K562 (cell line): ENCODE data around the gene CDHR2. TPM values are rescaled to one million over a fixed set of nuclear protein-coding genes. Genes with fewer than 3 reads are reported as not detected.
A peak's percentile ranks its signal among the peaks of the same experiment; 100 is the strongest.

Source experiments
- ATAC-seq: fragments of 200-7000 bp; cut with Tn5 transposase; 3 replicates; pipeline ENCODE4 v1.9.1; 2020; ENCODE audit warnings: moderate library complexity
- BruUV-seq: library from RNA; stranded (reverse); fragments of 400-500 nt; replicated peaks from 2 replicates; lab custom pipeline; 2021; lab: Mats Ljungman, UMichigan
- CTCF ChIA-PET: fragments of 300-600 bp; formaldehyde crosslinking; extraction: SDS; loops from one replicate; lab custom pipeline; 2021; ENCODE audit warnings: low intra/inter-chr PET ratio; lab: Yijun Ruan, JAX
- POLR2A ChIA-PET: fragments of 300-600, 350-650 bp; sonication (Branson Sonifier 250); formaldehyde crosslinking; extraction: SDS; loops from one replicate; lab custom pipeline; 2021; ENCODE audit warnings: antibody characterized with exemption, inconsistent platforms; lab: Yijun Ruan, JAX
- DNase-seq, 4 experiments: peaks; one replicate each; pipeline versions ENCODE4 v3.0.0 to v3.0.0-alpha.2; 2011 to 2018; ENCODE audit warnings: low spot score in 3 of 4, mixed read lengths in 3 of 4; ENCODE audit errors: extremely low read depth in 1 of 4
- FAIRE-seq: peaks from 2 replicates; lab custom pipeline; 2011; peaks lifted over from hg19 to GRCh38; lab: Jason Lieb, UNC
- H2AFZ ChIP-seq: 2 replicates; pipeline ENCODE4 v1.6.0; 2011; ENCODE audit warnings: low read depth, low read length, control low read depth, inconsistent platforms
- H3K27ac ChIP-seq: fragments of 200-600 bp; 3 replicates; pipeline ENCODE4 v1.8.0; 2011; ENCODE audit warnings: low read depth, mild to moderate bottlenecking, control low read depth, inconsistent platforms, low read length, moderate library complexity, mixed read lengths; ENCODE audit errors: extremely low read depth
- H3K27me3 ChIP-seq, 2 experiments: fragments of 300-600 bp in 1 of 2; 2 replicates in 1 of 2; 3 replicates in 1 of 2; pipeline versions ENCODE4 v1.6.0 to v1.8.0; 2011; ENCODE audit warnings: inconsistent platforms in 2 of 2, low read length in 2 of 2, mild to moderate bottlenecking in 1 of 2, mixed read lengths in 1 of 2, moderate library complexity in 1 of 2; ENCODE audit not compliant: control insufficient read depth in 2 of 2, insufficient read depth in 2 of 2
- H3K36me3 ChIP-seq: fragments of 300-600 bp; 3 replicates; pipeline ENCODE4 v1.8.0; 2011; ENCODE audit warnings: mild to moderate bottlenecking, low read length, inconsistent platforms; ENCODE audit not compliant: control insufficient read depth, insufficient read depth
- H3K4me1 ChIP-seq, 2 experiments: fragments of 200-600 bp in 1 of 2; replicated peaks in 1 of 2; 2 replicates in 1 of 2; 3 replicates in 1 of 2; pipeline versions ENCODE4 v1.5.1 to v1.8.0; 2011; ENCODE audit warnings: inconsistent platforms in 2 of 2, low read length in 2 of 2, mild to moderate bottlenecking in 1 of 2, mixed read lengths in 1 of 2, moderate library complexity in 1 of 2; ENCODE audit not compliant: control insufficient read depth in 2 of 2, insufficient read depth in 2 of 2
- H3K4me2 ChIP-seq: 2 replicates; pipeline ENCODE4 v1.6.1; 2011; ENCODE audit warnings: low read length, control low read depth, inconsistent platforms, mixed read lengths; ENCODE audit not compliant: insufficient read depth
- H3K4me3 ChIP-seq: fragments of 200-600 bp; sonication (generic), shearing (Covaris generic); 2 replicates; pipeline ENCODE4 v1.5.1; 2016; ENCODE audit warnings: control low read depth, inconsistent platforms
- H3K79me2 ChIP-seq: fragments of 200-600 bp; 3 replicates; pipeline ENCODE4 v1.8.0; 2011; ENCODE audit warnings: low read length, inconsistent platforms; ENCODE audit not compliant: control insufficient read depth, insufficient read depth
- H3K9ac ChIP-seq, 2 experiments: 2 replicates each; pipeline versions ENCODE4 v1.6.0 to v1.6.1; 2011; ENCODE audit warnings: low read depth in 2 of 2, low read length in 2 of 2, control low read depth in 1 of 2, inconsistent platforms in 1 of 2, mild to moderate bottlenecking in 1 of 2, mixed read lengths in 1 of 2; ENCODE audit not compliant: insufficient read depth in 1 of 2
- H3K9me1 ChIP-seq: one replicate; pipeline ENCODE4 v1.6.0; 2011; ENCODE audit warnings: inconsistent platforms, mild to moderate bottlenecking, low read length, moderate library complexity; ENCODE audit not compliant: control insufficient read depth, insufficient read depth
- H3K9me3 ChIP-seq: replicated peaks from 2 replicates; pipeline ENCODE4 v1.5.1; 2011; ENCODE audit warnings: low read depth, low read length, inconsistent platforms; ENCODE audit not compliant: control insufficient read depth, insufficient read depth
- H4K20me1 ChIP-seq: replicated peaks from 2 replicates; pipeline ENCODE4 v1.6.1; 2011; ENCODE audit warnings: low read length, inconsistent platforms, mixed read lengths; ENCODE audit not compliant: control insufficient read depth, insufficient read depth
- MYC ChIP-seq, 2 experiments: fragments of 250-450 bp in 1 of 2; sonication (Bioruptor Pico) in 1 of 2; IDR thresholded peaks; 2 replicates each; pipeline versions ENCODE4 v1.5.1 to v1.6.1; 2012 to 2021; ENCODE audit warnings: low read depth in 2 of 2, borderline replicate concordance in 1 of 2, improper control_type of control experiment in 1 of 2, low read length in 1 of 2, mild to moderate bottlenecking in 1 of 2, moderate library complexity in 1 of 2
- PRPF4 ChIP-seq: fragments of 200-400 bp; formaldehyde crosslinking; IDR thresholded peaks from one replicate; pipeline ENCODE4 v1.6.1; 2017; ENCODE audit warnings: low read length, low read depth, mild to moderate bottlenecking; ENCODE audit not compliant: insufficient read depth, poor library complexity, severe bottlenecking
- SAP30 ChIP-seq: fragments of 200-600 bp; sonication (generic); IDR thresholded peaks from 2 replicates; pipeline ENCODE4 v1.6.1; 2012; ENCODE audit warnings: borderline replicate concordance, low read depth, mild to moderate bottlenecking, moderate library complexity, low read length, control low read depth, inconsistent platforms; ENCODE audit not compliant: insufficient read depth, poor library complexity, severe bottlenecking
- ZFP30 ChIP-seq: fragments of 250-450 bp; sonication (Bioruptor Pico); IDR thresholded peaks from 2 replicates; pipeline ENCODE4 v1.8.0; 2022; ENCODE audit warnings: moderate library complexity, mild to moderate bottlenecking, inconsistent platforms, borderline replicate concordance
- ZNF253 ChIP-seq: fragments of 250-450 bp; sonication (Bioruptor Pico); conservative IDR thresholded peaks from 2 replicates; pipeline ENCODE4 v1.6.1; 2021; ENCODE audit warnings: mild to moderate bottlenecking
- WGBS: fragments of 100-300 bp; shearing (Covaris generic); methylation state at CpG from one replicate; pipeline ENCODE4 v1.1.6; 2016; ENCODE audit warnings: low coverage, mixed read lengths; ENCODE audit not compliant: insufficient coverage; ENCODE audit errors: missing lambda C conversion rate; 5-methylcytosine and 5-hydroxymethylcytosine counted together
- in situ Hi-C: fragments of 300-500 bp; cut with MboI; formaldehyde crosslinking; loops from 4 replicates; pipeline ENCODE4 v1.15.0; 2018; ENCODE audit warnings: inconsistent platforms, mixed read lengths
- intact Hi-C: fragments of 100-400 bp; cut with micrococcal nuclease; formaldehyde crosslinking; loops from 2 replicates; pipeline ENCODE4 v1.14.2; 2022
- polyA plus RNA-seq, 8 experiments: library from polyadenylated mRNA; depleted of rRNA in 4 of 8; stranded (reverse) in 5 of 8; unstranded in 3 of 8; fragments of >200 nt; fragmentation: Nextera tagmentation in 2 of 8; fragmentation: Illumina TruSeq in 1 of 8; extraction: Ambion mirVana in 2 of 8; extraction: Trizol in 1 of 8; gene quantifications; 2 replicates each; pipeline versions ENCODE4 v1.2.1 to v1.2.3, GENCODE V29; 2011 to 2014; ENCODE audit warnings: inconsistent platforms in 1 of 8, missing spikeins in 1 of 8
- total RNA-seq, 7 experiments: library from RNA; depleted of rRNA in 6 of 7; stranded (reverse); fragments of >200 nt in 6 of 7; fragmentation: Illumina TruSeq in 2 of 7; extraction: Trizol in 2 of 7; gene quantifications; 2 replicates each; pipeline versions ENCODE4 v1.2.1 to v1.2.3, GENCODE V29; 2011 to 2021; ENCODE audit warnings: low replicate concordance in 1 of 7
- TF ChIP-seq, protein P1 (sequence below): fragments of 450-650 bp; IDR thresholded peaks from 2 replicates; pipeline ENCODE4 v1.6.1; 2016; ENCODE audit warnings: borderline replicate concordance
- TF ChIP-seq, protein P2 (sequence below): sonication (generic); formaldehyde crosslinking; IDR thresholded peaks from 2 replicates; pipeline ENCODE4 v1.8.0; 2022; ENCODE audit warnings: mild to moderate bottlenecking, missing genetic modification reagents
- TF ChIP-seq, protein P3 (sequence below): sonication (generic); formaldehyde crosslinking; IDR thresholded peaks from 2 replicates; pipeline ENCODE4 v1.8.1; 2023; ENCODE audit warnings: missing genetic modification reagents, mild to moderate bottlenecking, borderline replicate concordance

Gene CDHR2
- total and polyA plus RNA-seq, 9 of the 15 experiments (the other 6 are each of a cell fraction or from before 2014, with no cell fraction given) = 0.01 to 0.62 (median 0.09) TPM; not detected in 2

DNA sequence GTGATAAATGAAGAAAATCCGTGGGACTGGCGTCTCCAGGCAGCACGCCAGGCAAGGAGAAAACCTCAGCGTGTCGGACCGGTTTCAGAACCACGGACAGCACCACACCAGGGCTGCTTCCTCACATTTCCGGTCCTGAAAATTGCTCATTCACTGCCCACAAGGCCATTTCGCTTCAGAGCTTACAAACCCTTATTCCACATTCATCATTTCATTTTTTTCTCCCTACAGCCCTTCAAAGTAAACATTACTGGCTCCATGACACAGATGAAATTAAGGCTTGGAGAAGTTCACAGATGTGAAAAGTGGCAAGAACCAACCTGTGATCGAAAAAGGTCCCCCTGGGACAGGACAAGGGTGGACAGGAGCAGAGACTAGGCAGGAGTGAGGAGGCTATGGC, 62.3 kb downstream of the CDHR2 start:
- 9% methylated on average over 10 of the region's 10 CpGs for WGBS
- H3K36me3 ChIP-seq = peaks cover 3% of the 10 kb centered on the region; the same call in 2 of the 3 replicates
- ChIA-PET CTCF (interaction anchor here (1.0 kb wide), 1 partner anchor 195 kb away, joined by 4 read pairs; the partner anchor contains the start of gene CLTB), POLR2A (no interaction called here)
- H2AFZ ChIP-seq = no peak overlapping the region
- H3K27ac ChIP-seq = no peak overlapping the region
- no peak overlapping the region for H3K4me3 ChIP-seq
- peak; percentile 34 for ATAC-seq
- H3K79me2 ChIP-seq = peaks cover 2% of the 10 kb centered on the region; the same call in 1 of the 3 replicates
- no peaks in the 10 kb centered on the region for H3K9me3 ChIP-seq
- H3K9ac ChIP-seq = no peak overlapping the region; a peak in 1 of 4 replicates
- H3K9me1 ChIP-seq = peaks cover 9% of the 10 kb centered on the region
- in situ Hi-C loops (no loop called here), intact Hi-C loops (loop anchor here (2.0 kb wide), 1 partner anchor 37 kb away; no protein-coding TSS in a partner anchor)
- BruUV-seq = no TSS peak
- DNase-seq = peak; percentile 64 to 89 (median 68)
- H4K20me1 ChIP-seq = peaks cover 27% of the 10 kb centered on the region
- peak; percentile 95 for FAIRE-seq
- H3K4me2 ChIP-seq = no peak overlapping the region
- peaks cover 14 to 21% of the 10 kb centered on the region in 2 experiments; a peak in 4 of 5 replicates for H3K4me1 ChIP-seq
- H3K27me3 ChIP-seq = peaks cover 7 to 18% of the 10 kb centered on the region in 2 experiments
- TF ChIP-seq, protein P1, sequence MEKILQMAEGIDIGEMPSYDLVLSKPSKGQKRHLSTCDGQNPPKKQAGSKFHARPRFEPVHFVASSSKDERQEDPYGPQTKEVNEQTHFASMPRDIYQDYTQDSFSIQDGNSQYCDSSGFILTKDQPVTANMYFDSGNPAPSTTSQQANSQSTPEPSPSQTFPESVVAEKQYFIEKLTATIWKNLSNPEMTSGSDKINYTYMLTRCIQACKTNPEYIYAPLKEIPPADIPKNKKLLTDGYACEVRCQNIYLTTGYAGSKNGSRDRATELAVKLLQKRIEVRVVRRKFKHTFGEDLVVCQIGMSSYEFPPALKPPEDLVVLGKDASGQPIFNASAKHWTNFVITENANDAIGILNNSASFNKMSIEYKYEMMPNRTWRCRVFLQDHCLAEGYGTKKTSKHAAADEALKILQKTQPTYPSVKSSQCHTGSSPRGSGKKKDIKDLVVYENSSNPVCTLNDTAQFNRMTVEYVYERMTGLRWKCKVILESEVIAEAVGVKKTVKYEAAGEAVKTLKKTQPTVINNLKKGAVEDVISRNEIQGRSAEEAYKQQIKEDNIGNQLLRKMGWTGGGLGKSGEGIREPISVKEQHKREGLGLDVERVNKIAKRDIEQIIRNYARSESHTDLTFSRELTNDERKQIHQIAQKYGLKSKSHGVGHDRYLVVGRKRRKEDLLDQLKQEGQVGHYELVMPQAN = peak; percentile 58; the same call in 1 of the 2 replicates
- TF ChIP-seq, protein P2, sequence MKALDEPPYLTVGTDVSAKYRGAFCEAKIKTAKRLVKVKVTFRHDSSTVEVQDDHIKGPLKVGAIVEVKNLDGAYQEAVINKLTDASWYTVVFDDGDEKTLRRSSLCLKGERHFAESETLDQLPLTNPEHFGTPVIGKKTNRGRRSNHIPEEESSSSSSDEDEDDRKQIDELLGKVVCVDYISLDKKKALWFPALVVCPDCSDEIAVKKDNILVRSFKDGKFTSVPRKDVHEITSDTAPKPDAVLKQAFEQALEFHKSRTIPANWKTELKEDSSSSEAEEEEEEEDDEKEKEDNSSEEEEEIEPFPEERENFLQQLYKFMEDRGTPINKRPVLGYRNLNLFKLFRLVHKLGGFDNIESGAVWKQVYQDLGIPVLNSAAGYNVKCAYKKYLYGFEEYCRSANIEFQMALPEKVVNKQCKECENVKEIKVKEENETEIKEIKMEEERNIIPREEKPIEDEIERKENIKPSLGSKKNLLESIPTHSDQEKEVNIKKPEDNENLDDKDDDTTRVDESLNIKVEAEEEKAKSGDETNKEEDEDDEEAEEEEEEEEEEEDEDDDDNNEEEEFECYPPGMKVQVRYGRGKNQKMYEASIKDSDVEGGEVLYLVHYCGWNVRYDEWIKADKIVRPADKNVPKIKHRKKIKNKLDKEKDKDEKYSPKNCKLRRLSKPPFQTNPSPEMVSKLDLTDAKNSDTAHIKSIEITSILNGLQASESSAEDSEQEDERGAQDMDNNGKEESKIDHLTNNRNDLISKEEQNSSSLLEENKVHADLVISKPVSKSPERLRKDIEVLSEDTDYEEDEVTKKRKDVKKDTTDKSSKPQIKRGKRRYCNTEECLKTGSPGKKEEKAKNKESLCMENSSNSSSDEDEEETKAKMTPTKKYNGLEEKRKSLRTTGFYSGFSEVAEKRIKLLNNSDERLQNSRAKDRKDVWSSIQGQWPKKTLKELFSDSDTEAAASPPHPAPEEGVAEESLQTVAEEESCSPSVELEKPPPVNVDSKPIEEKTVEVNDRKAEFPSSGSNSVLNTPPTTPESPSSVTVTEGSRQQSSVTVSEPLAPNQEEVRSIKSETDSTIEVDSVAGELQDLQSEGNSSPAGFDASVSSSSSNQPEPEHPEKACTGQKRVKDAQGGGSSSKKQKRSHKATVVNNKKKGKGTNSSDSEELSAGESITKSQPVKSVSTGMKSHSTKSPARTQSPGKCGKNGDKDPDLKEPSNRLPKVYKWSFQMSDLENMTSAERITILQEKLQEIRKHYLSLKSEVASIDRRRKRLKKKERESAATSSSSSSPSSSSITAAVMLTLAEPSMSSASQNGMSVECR (CRISPR knock-in tag) = peak; percentile 66; the same call in 1 of the 2 replicates
- TF ChIP-seq PRPF4 (no peak), ZNF253 (CRISPR knock-in tag) (no peak), ZFP30 (no peak), SAP30 (peak; percentile 57), MYC (IDR thresholded peaks at IDR 0.05; ENCODE audit: low read depth, low read length) (peak; percentile 13; the same call in 1 of the 2 replicates), MYC (CRISPR knock-in tag; IDR thresholded peaks at IDR 0.05; ENCODE audit: borderline replicate concordance, low read depth) (no peak)
- TF ChIP-seq, protein P3, sequence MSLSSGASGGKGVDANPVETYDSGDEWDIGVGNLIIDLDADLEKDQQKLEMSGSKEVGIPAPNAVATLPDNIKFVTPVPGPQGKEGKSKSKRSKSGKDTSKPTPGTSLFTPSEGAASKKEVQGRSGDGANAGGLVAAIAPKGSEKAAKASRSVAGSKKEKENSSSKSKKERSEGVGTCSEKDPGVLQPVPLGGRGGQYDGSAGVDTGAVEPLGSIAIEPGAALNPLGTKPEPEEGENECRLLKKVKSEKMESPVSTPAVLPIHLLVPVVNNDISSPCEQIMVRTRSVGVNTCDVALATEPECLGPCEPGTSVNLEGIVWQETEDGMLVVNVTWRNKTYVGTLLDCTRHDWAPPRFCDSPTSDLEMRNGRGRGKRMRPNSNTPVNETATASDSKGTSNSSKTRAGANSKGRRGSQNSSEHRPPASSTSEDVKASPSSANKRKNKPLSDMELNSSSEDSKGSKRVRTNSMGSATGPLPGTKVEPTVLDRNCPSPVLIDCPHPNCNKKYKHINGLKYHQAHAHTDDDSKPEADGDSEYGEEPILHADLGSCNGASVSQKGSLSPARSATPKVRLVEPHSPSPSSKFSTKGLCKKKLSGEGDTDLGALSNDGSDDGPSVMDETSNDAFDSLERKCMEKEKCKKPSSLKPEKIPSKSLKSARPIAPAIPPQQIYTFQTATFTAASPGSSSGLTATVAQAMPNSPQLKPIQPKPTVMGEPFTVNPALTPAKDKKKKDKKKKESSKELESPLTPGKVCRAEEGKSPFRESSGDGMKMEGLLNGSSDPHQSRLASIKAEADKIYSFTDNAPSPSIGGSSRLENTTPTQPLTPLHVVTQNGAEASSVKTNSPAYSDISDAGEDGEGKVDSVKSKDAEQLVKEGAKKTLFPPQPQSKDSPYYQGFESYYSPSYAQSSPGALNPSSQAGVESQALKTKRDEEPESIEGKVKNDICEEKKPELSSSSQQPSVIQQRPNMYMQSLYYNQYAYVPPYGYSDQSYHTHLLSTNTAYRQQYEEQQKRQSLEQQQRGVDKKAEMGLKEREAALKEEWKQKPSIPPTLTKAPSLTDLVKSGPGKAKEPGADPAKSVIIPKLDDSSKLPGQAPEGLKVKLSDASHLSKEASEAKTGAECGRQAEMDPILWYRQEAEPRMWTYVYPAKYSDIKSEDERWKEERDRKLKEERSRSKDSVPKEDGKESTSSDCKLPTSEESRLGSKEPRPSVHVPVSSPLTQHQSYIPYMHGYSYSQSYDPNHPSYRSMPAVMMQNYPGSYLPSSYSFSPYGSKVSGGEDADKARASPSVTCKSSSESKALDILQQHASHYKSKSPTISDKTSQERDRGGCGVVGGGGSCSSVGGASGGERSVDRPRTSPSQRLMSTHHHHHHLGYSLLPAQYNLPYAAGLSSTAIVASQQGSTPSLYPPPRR (CRISPR knock-in tag) = peak; percentile 65; the same call in 1 of the 2 replicates
